Endothelial cell (in vitro differentiated cells): ENCODE results near the gene ASIC1. TPM values are rescaled to one million over a fixed set of nuclear protein-coding genes. Genes with fewer than 3 reads are reported as not detected.

ENCODE experiments used
- DNase-seq: peaks from one replicate; pipeline ENCODE4 v3.0.0; 2021; ENCODE audit warnings: low spot score
- H3K27ac Mint-ChIP-seq: one replicate; pipeline ENCODE4 v1.8.0; 2021; ENCODE audit warnings: mixed read lengths, inconsistent platforms; ENCODE audit not compliant: unreplicated experiment
- H3K27me3 Mint-ChIP-seq: one replicate; pipeline ENCODE4 v1.8.0; 2021; ENCODE audit warnings: mild to moderate bottlenecking, moderate library complexity, mixed read lengths, inconsistent platforms; ENCODE audit not compliant: unreplicated experiment
- H3K36me3 Mint-ChIP-seq: one replicate; pipeline ENCODE4 v1.8.0; 2021; ENCODE audit warnings: mild to moderate bottlenecking, low read depth, mixed read lengths, inconsistent platforms; ENCODE audit not compliant: unreplicated experiment
- H3K4me1 Mint-ChIP-seq: one replicate; pipeline ENCODE4 v1.8.0; 2021; ENCODE audit warnings: mild to moderate bottlenecking, mixed read lengths, inconsistent platforms; ENCODE audit not compliant: unreplicated experiment
- H3K4me3 Mint-ChIP-seq: one replicate; pipeline ENCODE4 v1.8.0; 2021; ENCODE audit warnings: mild to moderate bottlenecking, mixed read lengths, inconsistent platforms; ENCODE audit not compliant: unreplicated experiment
- H3K9me3 Mint-ChIP-seq: one replicate; pipeline ENCODE4 v1.8.0; 2021; ENCODE audit warnings: mixed read lengths, inconsistent platforms; ENCODE audit not compliant: unreplicated experiment
- total RNA-seq: library from RNA; stranded (reverse); fragmentation: NEBNext Ultra II Directional; extraction: Animal tissue kit (Norgen Biotek cat#: 25700); gene quantifications from one replicate; pipeline ENCODE4 v1.2.1, GENCODE V29; 2021; ENCODE audit not compliant: unreplicated experiment
- TF ChIP-seq, protein P1 (sequence below): fragments of 200-600 bp; sonication (generic); IDR thresholded peaks from one replicate; pipeline ENCODE4 v1.5.0; 2021; ENCODE audit warnings: antibody characterized with exemption; ENCODE audit not compliant: unreplicated experiment

The ASIC1 gene
- total RNA-seq, 1 donor from 2014 or later = 1.9 TPM

DNA sequence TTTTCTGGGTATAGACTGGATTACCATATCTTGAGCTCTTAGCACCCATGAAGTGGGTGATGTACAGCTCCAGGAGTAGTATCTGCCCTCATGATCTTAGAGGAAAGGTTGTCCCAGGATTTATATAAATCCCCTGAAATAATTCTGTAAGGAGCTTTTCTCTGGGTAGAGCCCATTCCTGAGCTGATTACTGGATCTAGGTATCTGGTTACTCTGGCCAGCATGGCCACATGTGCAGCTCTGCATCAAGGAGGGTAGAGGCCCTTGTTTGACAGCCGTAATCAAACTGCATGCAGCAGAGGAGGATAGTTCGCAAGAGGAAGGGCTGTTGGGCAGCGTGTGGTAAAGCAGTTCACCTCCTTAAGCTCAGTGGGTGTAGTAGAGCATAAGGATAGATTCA, 63.1 kb downstream of the ASIC1 start:
- H3K9me3 Mint-ChIP-seq = no peaks in the 10 kb centered on the region
- TF ChIP-seq, protein P1, sequence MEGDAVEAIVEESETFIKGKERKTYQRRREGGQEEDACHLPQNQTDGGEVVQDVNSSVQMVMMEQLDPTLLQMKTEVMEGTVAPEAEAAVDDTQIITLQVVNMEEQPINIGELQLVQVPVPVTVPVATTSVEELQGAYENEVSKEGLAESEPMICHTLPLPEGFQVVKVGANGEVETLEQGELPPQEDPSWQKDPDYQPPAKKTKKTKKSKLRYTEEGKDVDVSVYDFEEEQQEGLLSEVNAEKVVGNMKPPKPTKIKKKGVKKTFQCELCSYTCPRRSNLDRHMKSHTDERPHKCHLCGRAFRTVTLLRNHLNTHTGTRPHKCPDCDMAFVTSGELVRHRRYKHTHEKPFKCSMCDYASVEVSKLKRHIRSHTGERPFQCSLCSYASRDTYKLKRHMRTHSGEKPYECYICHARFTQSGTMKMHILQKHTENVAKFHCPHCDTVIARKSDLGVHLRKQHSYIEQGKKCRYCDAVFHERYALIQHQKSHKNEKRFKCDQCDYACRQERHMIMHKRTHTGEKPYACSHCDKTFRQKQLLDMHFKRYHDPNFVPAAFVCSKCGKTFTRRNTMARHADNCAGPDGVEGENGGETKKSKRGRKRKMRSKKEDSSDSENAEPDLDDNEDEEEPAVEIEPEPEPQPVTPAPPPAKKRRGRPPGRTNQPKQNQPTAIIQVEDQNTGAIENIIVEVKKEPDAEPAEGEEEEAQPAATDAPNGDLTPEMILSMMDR = no peak

DNA sequence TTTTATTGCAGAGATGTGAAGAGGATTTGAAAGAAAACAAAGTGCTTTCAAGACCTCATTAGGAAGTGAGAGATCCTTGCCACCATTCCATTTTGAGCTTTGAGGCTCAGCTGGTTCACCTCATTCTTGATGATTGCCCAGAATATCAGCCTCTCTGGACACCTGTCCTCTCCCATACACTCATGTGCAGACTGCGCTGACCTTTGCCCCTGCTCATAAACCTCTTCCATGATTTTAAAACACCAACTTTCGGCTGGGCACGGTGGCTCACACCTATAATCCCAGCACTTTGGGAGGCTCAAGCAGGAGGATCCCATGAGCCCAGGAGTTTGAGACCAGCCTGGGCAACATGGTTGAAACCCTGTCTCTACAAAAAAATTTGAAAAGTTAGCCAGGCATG, 63.6 kb downstream of the ASIC1 start:
- DNase-seq = no peak
- no peak overlapping the region for H3K4me3 Mint-ChIP-seq
- no peaks in the 10 kb centered on the region for H3K9me3 Mint-ChIP-seq
- peaks cover 20% of the 10 kb centered on the region for H3K4me1 Mint-ChIP-seq
- H3K36me3 Mint-ChIP-seq = peaks cover 14% of the 10 kb centered on the region
- TF ChIP-seq, protein P1 = no peak
- H3K27me3 Mint-ChIP-seq = peaks cover 2% of the 10 kb centered on the region
- no peak overlapping the region for H3K27ac Mint-ChIP-seq

More for the DNA sequence above, 63.1 kb downstream of the ASIC1 start:
- Mint-ChIP-seq H3K27ac (no peak overlapping the region), H3K4me3 (no peak overlapping the region), H3K36me3 (peaks cover 14% of the 10 kb centered on the region), H3K27me3 (peaks cover 2% of the 10 kb centered on the region), H3K4me1 (peaks cover 16% of the 10 kb centered on the region)
- DNase-seq = no peak

DNA sequence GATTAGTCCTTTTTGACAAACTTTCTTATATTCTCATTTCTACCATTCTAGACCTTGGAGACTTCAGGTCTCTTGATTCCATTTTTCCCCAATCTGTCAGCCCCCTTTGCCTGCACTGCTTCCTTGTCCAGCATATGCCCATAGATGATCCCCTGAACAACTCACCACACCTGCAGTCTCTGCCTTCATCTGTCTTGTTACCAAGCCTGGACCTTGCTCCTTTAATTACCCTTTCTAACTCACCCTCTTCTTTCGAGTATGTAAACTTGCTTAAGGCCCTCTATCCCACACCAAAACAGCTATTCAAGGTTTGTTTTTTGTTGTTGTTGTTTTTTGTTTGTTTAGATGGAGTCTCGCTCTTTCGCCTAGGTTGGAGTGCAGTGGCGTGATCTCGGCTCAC, 64.2 kb downstream of the ASIC1 start:
- peaks cover 20% of the 10 kb centered on the region for H3K4me1 Mint-ChIP-seq

DNA sequence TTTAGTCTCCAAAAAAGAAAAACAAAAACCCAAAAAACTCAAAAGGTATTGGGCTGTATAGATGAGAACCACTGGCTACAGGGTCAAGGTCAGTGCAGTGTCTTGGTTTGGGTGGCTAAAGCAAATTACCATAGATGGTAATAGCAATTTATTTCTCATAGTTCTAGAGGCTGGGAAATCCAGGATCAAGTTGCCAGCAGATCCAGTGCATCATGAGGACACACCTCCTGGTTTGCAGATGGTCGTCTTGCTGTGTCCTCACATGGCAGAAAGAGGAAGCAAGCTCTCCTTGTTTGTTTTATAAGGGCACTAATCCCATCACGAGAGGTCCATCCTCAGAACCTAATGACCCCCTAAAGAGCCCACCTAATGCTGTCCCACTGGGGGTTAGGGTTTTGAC, 65.8 kb downstream of the ASIC1 start:
- H3K27ac Mint-ChIP-seq = peak overlapping the region; percentile 9
- TF ChIP-seq, protein P1 = no peak
- H3K27me3 Mint-ChIP-seq = peaks cover 2% of the 10 kb centered on the region
- H3K9me3 Mint-ChIP-seq = no peaks in the 10 kb centered on the region
- peaks cover 14% of the 10 kb centered on the region for H3K36me3 Mint-ChIP-seq
- DNase-seq = no peak
- peaks cover 20% of the 10 kb centered on the region for H3K4me1 Mint-ChIP-seq
- no peak overlapping the region for H3K4me3 Mint-ChIP-seq

More for the DNA sequence above, 64.2 kb downstream of the ASIC1 start:
- H3K36me3 Mint-ChIP-seq = peaks cover 14% of the 10 kb centered on the region
- peaks cover 2% of the 10 kb centered on the region for H3K27me3 Mint-ChIP-seq
- peak overlapping the region; percentile 53 for H3K4me3 Mint-ChIP-seq
- no peaks in the 10 kb centered on the region for H3K9me3 Mint-ChIP-seq
- TF ChIP-seq, protein P1 = no peak
- DNase-seq = no peak
- H3K27ac Mint-ChIP-seq = no peak overlapping the region

DNA sequence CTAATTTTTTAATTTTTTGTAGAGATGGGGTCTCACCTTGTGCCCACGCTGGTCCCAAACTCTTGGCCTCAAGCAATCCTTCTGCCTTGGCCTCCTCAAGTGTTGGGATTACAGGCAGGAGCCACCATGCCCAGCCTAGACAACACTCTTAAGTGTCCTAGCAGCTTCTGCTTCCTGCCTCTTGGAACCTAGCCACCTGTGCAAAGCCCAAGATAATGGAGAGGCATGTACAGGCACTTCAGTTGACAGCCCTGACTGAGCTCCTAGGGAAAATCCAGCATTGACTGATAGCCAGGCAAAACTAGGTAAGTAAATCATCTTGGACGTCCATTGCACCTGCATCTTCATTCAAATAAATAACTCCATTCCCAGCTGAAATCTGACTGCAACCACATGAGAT, 70.2 kb downstream of the ASIC1 start:
- TF ChIP-seq, protein P1 = no peak
- no peak overlapping the region for H3K27ac Mint-ChIP-seq
- peaks cover 20% of the 10 kb centered on the region for H3K4me1 Mint-ChIP-seq
- no peaks in the 10 kb centered on the region for H3K9me3 Mint-ChIP-seq
- H3K4me3 Mint-ChIP-seq = no peak overlapping the region
- DNase-seq = no peak
- H3K27me3 Mint-ChIP-seq = peaks cover 2% of the 10 kb centered on the region
- peaks cover 12% of the 10 kb centered on the region for H3K36me3 Mint-ChIP-seq
